HepG2 (cell line): ENCODE results near the gene PTH2. TPM values are rescaled to one million over a fixed set of nuclear protein-coding genes. Genes with fewer than 3 reads are reported as not detected.

Experiments used
- ATAC-seq: fragments of 200-7000 bp; cut with Tn5 transposase; 3 replicates; pipeline ENCODE4 v1.9.1; 2020; ENCODE audit warnings: mild to moderate bottlenecking, moderate library complexity
- BruUV-seq: library from RNA; stranded (reverse); fragments of 400-500 nt; replicated peaks from 2 replicates; lab custom pipeline; 2021; lab: Mats Ljungman, UMichigan
- CTCF ChIA-PET: fragments of 300-600 bp; formaldehyde crosslinking; extraction: SDS; loops from one replicate; lab custom pipeline; 2021; ENCODE audit warnings: low total read pairs, inconsistent platforms, low intra/inter-chr PET ratio; lab: Yijun Ruan, JAX
- POLR2A ChIA-PET: fragments of 350-600 bp; sonication (Branson Sonifier 250); formaldehyde crosslinking; loops from one replicate; lab custom pipeline; 2020; ENCODE audit warnings: antibody characterized with exemption, inconsistent platforms; lab: Yijun Ruan, JAX
- DNase-seq: peaks from one replicate; pipeline ENCODE4 v3.0.0-alpha.2; 2015; ENCODE audit warnings: low spot score
- FAIRE-seq: peaks from 3 replicates; lab custom pipeline; 2011; peaks lifted over from hg19 to GRCh38; lab: Jason Lieb, UNC
- H2AFZ ChIP-seq: one replicate; pipeline ENCODE4 v1.6.1; 2011; ENCODE audit warnings: low read length, inconsistent platforms
- H3K27ac ChIP-seq: fragments of 300-600 bp; 3 replicates; pipeline ENCODE4 v1.8.0; 2011; ENCODE audit warnings: mixed run types, mild to moderate bottlenecking, mixed read lengths, low read length, inconsistent platforms; ENCODE audit not compliant: insufficient read depth; ENCODE audit errors: extremely low read length
- H3K27me3 ChIP-seq, 2 experiments: fragments of 200-600 bp in 1 of 2; 2 replicates in 1 of 2; 3 replicates in 1 of 2; pipeline versions ENCODE4 v1.6.0 to v1.8.0; 2011; ENCODE audit warnings: low read length in 2 of 2, mild to moderate bottlenecking in 2 of 2, moderate library complexity in 2 of 2, inconsistent platforms in 1 of 2; ENCODE audit not compliant: insufficient read depth in 2 of 2, control insufficient read depth in 1 of 2
- H3K36me3 ChIP-seq, 2 experiments: fragments of 200-600 bp in 1 of 2; replicated peaks in 1 of 2; 2 replicates in 1 of 2; 3 replicates in 1 of 2; pipeline versions ENCODE4 v1.5.1 to v1.8.0; 2011; ENCODE audit warnings: low read length in 2 of 2, inconsistent platforms in 1 of 2; ENCODE audit not compliant: insufficient read depth in 2 of 2, control insufficient read depth in 1 of 2
- H3K4me1 ChIP-seq: 2 replicates; pipeline ENCODE4 v1.5.1; 2012; ENCODE audit warnings: low read length, inconsistent platforms; ENCODE audit not compliant: insufficient read depth
- H3K4me2 ChIP-seq: 2 replicates; pipeline ENCODE4 v1.6.0; 2011; ENCODE audit warnings: low read depth, low read length, inconsistent platforms
- H3K4me3 ChIP-seq, 3 experiments: fragments of 200-600 bp in 1 of 3; sonication (generic), shearing (Covaris generic) in 1 of 3; replicated peaks in 1 of 3; 2 replicates each; pipeline ENCODE4 v1.5.1; 2011 to 2016; ENCODE audit warnings: low read length in 3 of 3, inconsistent platforms in 2 of 3, low read depth in 2 of 3, mild to moderate bottlenecking in 2 of 3, control low read depth in 1 of 3, mixed read lengths in 1 of 3; ENCODE audit not compliant: insufficient read depth in 1 of 3
- H3K79me2 ChIP-seq: one replicate; pipeline ENCODE4 v1.6.1; 2011; ENCODE audit warnings: low read length, inconsistent platforms; ENCODE audit not compliant: insufficient read depth
- H3K9ac ChIP-seq: 2 replicates; pipeline ENCODE4 v1.6.0; 2011; ENCODE audit warnings: mild to moderate bottlenecking, low read depth, low read length, inconsistent platforms; ENCODE audit not compliant: insufficient read depth
- H3K9me3 ChIP-seq: 2 replicates; pipeline ENCODE4 v1.5.1; 2012; ENCODE audit warnings: mild to moderate bottlenecking, low read length
- H4K20me1 ChIP-seq: 2 replicates; pipeline ENCODE4 v1.6.0; 2011; ENCODE audit warnings: inconsistent platforms, mild to moderate bottlenecking, low read length, moderate library complexity; ENCODE audit not compliant: insufficient read depth
- ERF ChIP-seq: IDR thresholded peaks from 2 replicates; pipeline ENCODE4 v1.6.1; 2018; ENCODE audit warnings: missing biosample characterization, missing genetic modification reagents
- GTF2F1 ChIP-seq: fragments of 150-350 bp; IDR thresholded peaks from 2 replicates; pipeline ENCODE4 v1.6.1; 2014; ENCODE audit warnings: low read length
- KLF13 ChIP-seq: sonication (generic); formaldehyde crosslinking; IDR thresholded peaks from 2 replicates; pipeline ENCODE4 v1.4.0; 2020; ENCODE audit warnings: mild to moderate bottlenecking, missing genetic modification reagents
- MED8 ChIP-seq: sonication (generic); formaldehyde crosslinking; IDR thresholded peaks from 2 replicates; pipeline ENCODE4 v1.8.1; 2023; ENCODE audit warnings: mild to moderate bottlenecking, missing genetic modification reagents; ENCODE audit not compliant: insufficient replicate concordance
- PHF5A ChIP-seq: IDR thresholded peaks from one replicate; pipeline ENCODE4 v1.6.1; 2018; ENCODE audit warnings: low read depth, missing genetic modification reagents; ENCODE audit not compliant: unreplicated experiment
- PHF8 ChIP-seq: sonication (generic); formaldehyde crosslinking; IDR thresholded peaks from 2 replicates; pipeline ENCODE4 v1.5.0; 2020; ENCODE audit warnings: missing genetic modification reagents
- TEAD3 ChIP-seq: optimal IDR thresholded peaks from 2 replicates; pipeline ENCODE3; 2016; ENCODE audit warnings: borderline replicate concordance
- ZBTB21 ChIP-seq: sonication (generic); formaldehyde crosslinking; IDR thresholded peaks from 2 replicates; pipeline ENCODE4 v1.4.0; 2020; ENCODE audit warnings: missing genetic modification reagents
- ZFP36L2 ChIP-seq: sonication (generic); formaldehyde crosslinking; IDR thresholded peaks from 2 replicates; pipeline ENCODE4 v1.4.0; 2020; ENCODE audit warnings: missing genetic modification reagents
- ZNF224 ChIP-seq: sonication (generic); formaldehyde crosslinking; IDR thresholded peaks from 2 replicates; pipeline ENCODE4 v1.5.0; 2020; ENCODE audit warnings: mild to moderate bottlenecking, missing genetic modification reagents
- ZNF547 ChIP-seq: sonication (generic); formaldehyde crosslinking; IDR thresholded peaks from 2 replicates; pipeline ENCODE4 v1.5.1; 2020; ENCODE audit warnings: mild to moderate bottlenecking, missing genetic modification reagents
- ZSCAN31 ChIP-seq: sonication (generic); formaldehyde crosslinking; IDR thresholded peaks from 2 replicates; pipeline ENCODE4 v1.5.0; 2020; ENCODE audit warnings: low read depth, mild to moderate bottlenecking, missing genetic modification reagents
- WGBS: methylation state at CpG from one replicate; pipeline ENCODE4 v1.1.6; 2017; ENCODE audit warnings: low lambda C conversion rate; 5-methylcytosine and 5-hydroxymethylcytosine counted together
- in situ Hi-C: cut with HindIII; loops from 2 replicates; pipeline ENCODE4 v1.10.0; 2017; ENCODE audit warnings: low pct_unique_long_range_greater_than_20kb; ENCODE audit not compliant: extremely low pct_ligation_motif_present
- intact Hi-C: fragments of 100-400 bp; cut with micrococcal nuclease; formaldehyde crosslinking; loops from one replicate; pipeline ENCODE4 v1.10.0; 2022; ENCODE audit not compliant: unreplicated experiment
- polyA plus RNA-seq, 8 experiments: library from polyadenylated mRNA; depleted of rRNA in 3 of 8; stranded (reverse) in 7 of 8; unstranded in 1 of 8; fragments of >200 nt; fragmentation: Illumina TruSeq in 4 of 8; extraction: Trizol in 4 of 8; gene quantifications; 2 replicates each; pipeline versions ENCODE4 v1.2.1 to v1.2.3, GENCODE V29; 2011 to 2016; ENCODE audit warnings: low read depth in 4 of 8, missing spikeins in 1 of 8, mixed read lengths in 1 of 8; ENCODE audit not compliant: insufficient read depth in 1 of 8
- total RNA-seq, 5 experiments: library from RNA; depleted of rRNA; stranded (reverse); fragments of >200 nt; fragmentation: Illumina TruSeq; extraction: Trizol; gene quantifications; 2 replicates each; pipeline ENCODE4 v1.2.3, GENCODE V29; 2016; ENCODE audit warnings: low read depth in 1 of 5
- TF ChIP-seq, protein P1 (sequence below): sonication (generic); formaldehyde crosslinking; IDR thresholded peaks from 2 replicates; pipeline ENCODE4 v1.5.0; 2020; ENCODE audit warnings: mild to moderate bottlenecking, missing genetic modification reagents
- TF ChIP-seq, protein P2 (sequence below): sonication (generic); formaldehyde crosslinking; IDR thresholded peaks from 2 replicates; pipeline ENCODE4 v1.8.1; 2023; ENCODE audit warnings: mild to moderate bottlenecking, inconsistent platforms, moderate library complexity, missing genetic modification reagents, borderline replicate concordance
- TF ChIP-seq, protein P3 (sequence below): sonication (generic); formaldehyde crosslinking; IDR thresholded peaks from 2 replicates; pipeline ENCODE4 v1.8.1; 2023; ENCODE audit warnings: mild to moderate bottlenecking, moderate library complexity, missing genetic modification reagents
- TF ChIP-seq, protein P4 (sequence below): IDR thresholded peaks from 2 replicates; pipeline ENCODE4 v1.6.1; 2016

The PTH2 gene
- total and polyA plus RNA-seq, 2 of the 13 experiments (the other 11 are each of a cell fraction or from before 2014, with no cell fraction given), result not detected

DNA sequence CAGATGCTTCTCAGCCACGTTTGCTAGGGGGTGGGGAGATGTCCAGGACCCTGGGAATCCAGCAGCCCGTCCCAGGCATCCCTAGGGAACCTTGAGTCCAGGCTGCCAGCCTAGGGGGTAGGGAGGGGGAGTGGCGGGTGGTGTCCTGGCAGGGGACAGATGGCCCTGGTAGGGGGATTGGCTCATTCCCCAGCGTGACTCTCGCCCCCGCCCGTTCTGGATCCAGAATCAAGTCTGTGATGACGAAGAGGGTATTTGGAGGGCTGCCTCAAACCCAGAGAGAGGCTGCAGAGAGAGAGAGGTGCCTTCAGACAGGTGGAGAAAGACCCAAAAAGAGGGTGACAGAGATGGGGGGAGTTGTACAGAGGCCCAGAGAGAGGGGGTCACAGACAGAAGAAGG lies 14.0 kb upstream of the PTH2 start:
- Histone ChIP-seq H3K9ac (no peak overlapping the region), H3K4me2 (no peak overlapping the region), H3K4me1 (peaks cover 9% of the 10 kb centered on the region), H3K36me3 (no peaks in the 10 kb centered on the region), H3K79me2 (no peaks in the 10 kb centered on the region), H3K27ac (no peak overlapping the region), H3K4me3 (no peak overlapping the region), H4K20me1 (peaks cover 3% of the 10 kb centered on the region; the same call in 1 of the 2 replicates), H3K9me3 (no peaks in the 10 kb centered on the region), H3K27me3 (peaks cover 8 to 90% of the 10 kb centered on the region in 2 experiments), H2AFZ (no peak overlapping the region)
- FAIRE-seq (no peak), ATAC-seq (no peak), DNase-seq (no peak)
- 4% methylated on average over 8 of the region's 8 CpGs for WGBS
- no TSS peak for BruUV-seq
- intact Hi-C loops, result no loop called here
- ChIA-PET CTCF (no interaction called here), POLR2A (no interaction called here)
- in situ Hi-C loops, result no loop called here
- TF ChIP-seq, protein P1, sequence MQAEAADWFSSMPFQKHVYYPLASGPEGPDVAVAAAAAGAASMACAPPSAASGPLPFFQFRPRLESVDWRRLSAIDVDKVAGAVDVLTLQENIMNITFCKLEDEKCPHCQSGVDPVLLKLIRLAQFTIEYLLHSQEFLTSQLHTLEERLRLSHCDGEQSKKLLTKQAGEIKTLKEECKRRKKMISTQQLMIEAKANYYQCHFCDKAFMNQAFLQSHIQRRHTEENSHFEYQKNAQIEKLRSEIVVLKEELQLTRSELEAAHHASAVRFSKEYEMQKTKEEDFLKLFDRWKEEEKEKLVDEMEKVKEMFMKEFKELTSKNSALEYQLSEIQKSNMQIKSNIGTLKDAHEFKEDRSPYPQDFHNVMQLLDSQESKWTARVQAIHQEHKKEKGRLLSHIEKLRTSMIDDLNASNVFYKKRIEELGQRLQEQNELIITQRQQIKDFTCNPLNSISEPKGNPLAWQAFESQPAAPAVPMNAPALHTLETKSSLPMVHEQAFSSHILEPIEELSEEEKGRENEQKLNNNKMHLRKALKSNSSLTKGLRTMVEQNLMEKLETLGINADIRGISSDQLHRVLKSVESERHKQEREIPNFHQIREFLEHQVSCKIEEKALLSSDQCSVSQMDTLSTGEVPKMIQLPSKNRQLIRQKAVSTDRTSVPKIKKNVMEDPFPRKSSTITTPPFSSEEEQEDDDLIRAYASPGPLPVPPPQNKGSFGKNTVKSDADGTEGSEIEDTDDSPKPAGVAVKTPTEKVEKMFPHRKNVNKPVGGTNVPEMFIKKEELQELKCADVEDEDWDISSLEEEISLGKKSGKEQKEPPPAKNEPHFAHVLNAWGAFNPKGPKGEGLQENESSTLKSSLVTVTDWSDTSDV, result no peak
- no peak for TF ChIP-seq KLF13 (CRISPR knock-in tag)
- TF ChIP-seq ZNF547 (CRISPR knock-in tag), result no peak
- TF ChIP-seq ZBTB21, result no peak
- no peak for TF ChIP-seq ERF (CRISPR knock-in tag)
- TF ChIP-seq, protein P2, sequence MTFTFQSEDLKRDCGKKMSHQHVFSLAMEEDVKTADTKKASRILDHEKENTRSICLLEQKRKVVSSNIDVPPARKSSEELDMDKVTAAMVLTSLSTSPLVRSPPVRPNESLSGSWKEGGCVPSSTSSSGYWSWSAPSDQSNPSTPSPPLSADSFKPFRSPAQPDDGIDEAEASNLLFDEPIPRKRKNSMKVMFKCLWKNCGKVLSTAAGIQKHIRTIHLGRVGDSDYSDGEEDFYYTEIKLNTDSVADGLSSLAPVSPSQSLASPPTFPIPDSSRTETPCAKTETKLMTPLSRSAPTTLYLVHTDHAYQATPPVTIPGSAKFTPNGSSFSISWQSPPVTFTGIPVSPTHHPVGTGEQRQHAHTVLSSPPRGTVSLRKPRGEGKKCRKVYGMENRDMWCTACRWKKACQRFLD, result no peak
- no peak for TF ChIP-seq ZNF224 (CRISPR knock-in tag)
- TF ChIP-seq ZSCAN31 (CRISPR knock-in tag), result no peak
- TF ChIP-seq ZFP36L2 (CRISPR knock-in tag), result no peak
- no peak for TF ChIP-seq TEAD3 (CRISPR knock-in tag)
- TF ChIP-seq, protein P3, sequence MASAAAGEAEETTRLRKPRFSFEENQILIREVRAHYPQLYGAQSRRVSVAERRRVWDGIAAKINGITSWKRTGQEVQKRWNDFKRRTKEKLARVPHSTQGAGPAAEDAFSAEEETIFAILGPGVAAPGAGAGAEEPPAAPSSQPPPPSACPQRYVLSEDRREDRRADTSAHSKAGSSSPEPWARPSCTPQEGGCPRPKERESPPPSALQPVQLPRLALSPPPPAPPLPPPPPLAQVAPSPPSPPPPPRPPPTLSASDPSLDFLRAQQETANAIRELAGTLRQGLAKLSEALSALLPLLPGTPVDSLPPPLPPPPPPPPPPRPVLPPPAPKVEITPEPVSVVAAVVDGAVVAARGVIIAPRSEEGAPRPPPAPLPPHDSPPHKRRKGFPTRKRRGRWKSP (CRISPR knock-in tag), result no peak
- no peak for TF ChIP-seq PHF5A (CRISPR knock-in tag)
- TF ChIP-seq MED8 (CRISPR knock-in tag), result no peak
- TF ChIP-seq, protein P4, sequence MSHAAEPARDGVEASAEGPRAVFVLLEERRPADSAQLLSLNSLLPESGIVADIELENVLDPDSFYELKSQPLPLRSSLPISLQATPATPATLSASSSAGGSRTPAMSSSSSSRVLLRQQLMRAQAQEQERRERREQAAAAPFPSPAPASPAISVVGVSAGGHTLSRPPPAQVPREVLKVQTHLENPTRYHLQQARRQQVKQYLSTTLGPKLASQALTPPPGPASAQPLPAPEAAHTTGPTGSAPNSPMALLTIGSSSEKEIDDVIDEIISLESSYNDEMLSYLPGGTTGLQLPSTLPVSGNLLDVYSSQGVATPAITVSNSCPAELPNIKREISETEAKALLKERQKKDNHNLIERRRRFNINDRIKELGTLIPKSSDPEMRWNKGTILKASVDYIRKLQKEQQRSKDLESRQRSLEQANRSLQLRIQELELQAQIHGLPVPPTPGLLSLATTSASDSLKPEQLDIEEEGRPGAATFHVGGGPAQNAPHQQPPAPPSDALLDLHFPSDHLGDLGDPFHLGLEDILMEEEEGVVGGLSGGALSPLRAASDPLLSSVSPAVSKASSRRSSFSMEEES (CRISPR knock-in tag), result no peak
- TF ChIP-seq GTF2F1, result no peak
- no peak for TF ChIP-seq PHF8 (CRISPR knock-in tag)
